Non-pigmented ciliary epithelial cell (primary cell): ENCODE measurements around the gene SNX11.
"Not testable (repeated sequence)": the region's sequence is repeated elsewhere in the genome, so short reads cannot be mapped to it uniquely, and the experiment has no call there.

Experiments used
- DNase-seq: peaks from one replicate; pipeline ENCODE4 v3.0.0-alpha.2; 2010; ENCODE audit warnings: low read depth

Gene SNX11, protein sequence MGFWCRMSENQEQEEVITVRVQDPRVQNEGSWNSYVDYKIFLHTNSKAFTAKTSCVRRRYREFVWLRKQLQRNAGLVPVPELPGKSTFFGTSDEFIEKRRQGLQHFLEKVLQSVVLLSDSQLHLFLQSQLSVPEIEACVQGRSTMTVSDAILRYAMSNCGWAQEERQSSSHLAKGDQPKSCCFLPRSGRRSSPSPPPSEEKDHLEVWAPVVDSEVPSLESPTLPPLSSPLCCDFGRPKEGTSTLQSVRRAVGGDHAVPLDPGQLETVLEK

DNA sequence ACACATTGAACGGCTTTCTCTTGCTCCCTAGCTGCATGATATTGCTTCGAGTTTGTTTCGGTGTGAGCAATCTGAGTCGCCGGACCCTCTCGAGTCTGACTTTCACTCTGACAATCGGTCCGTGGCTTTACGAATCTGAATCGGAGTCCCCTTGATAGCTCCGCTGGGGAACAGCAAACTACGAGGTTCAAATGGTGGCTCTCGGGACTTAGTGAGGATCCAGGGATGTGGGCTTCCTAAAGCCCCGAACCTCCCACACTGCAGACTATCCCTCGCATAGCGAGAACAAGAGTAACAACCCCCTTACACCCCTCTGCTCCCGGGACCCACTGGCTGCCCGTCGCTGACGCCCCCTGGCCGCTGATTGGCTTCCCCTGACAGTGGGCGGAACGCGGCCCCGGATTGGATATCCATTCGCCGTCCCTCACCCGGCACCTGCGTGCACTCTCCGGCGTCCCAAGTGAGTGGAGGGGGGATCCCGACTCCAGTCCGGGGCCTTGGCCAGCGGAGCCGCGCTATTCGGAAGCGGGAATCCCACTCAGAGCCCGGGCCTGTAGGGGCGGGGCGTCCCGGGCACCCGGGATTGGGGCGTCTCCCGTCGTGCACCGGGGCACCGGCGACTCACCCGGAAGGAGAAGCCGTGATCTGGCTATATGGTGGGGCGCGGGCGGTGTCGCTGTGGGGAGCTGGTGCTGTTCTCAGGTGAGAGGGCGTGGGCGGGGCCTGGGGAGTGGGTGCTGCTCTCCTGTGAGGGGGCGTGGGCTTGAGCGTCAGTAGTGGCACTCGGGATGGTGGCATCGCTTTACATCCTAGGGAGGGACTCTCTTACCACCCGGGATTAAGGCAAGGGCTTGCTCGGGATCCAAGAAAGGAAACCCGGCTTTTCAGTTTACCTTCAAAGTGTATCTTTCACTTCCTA lies at the start of gene SNX11:
SNX11 (plus strand) TSS at position 630 of the 919 bp plus-strand sequence. CDS start 4,278 bp downstream, outside the sequence.
- DNase-seq: no peak

DNA sequence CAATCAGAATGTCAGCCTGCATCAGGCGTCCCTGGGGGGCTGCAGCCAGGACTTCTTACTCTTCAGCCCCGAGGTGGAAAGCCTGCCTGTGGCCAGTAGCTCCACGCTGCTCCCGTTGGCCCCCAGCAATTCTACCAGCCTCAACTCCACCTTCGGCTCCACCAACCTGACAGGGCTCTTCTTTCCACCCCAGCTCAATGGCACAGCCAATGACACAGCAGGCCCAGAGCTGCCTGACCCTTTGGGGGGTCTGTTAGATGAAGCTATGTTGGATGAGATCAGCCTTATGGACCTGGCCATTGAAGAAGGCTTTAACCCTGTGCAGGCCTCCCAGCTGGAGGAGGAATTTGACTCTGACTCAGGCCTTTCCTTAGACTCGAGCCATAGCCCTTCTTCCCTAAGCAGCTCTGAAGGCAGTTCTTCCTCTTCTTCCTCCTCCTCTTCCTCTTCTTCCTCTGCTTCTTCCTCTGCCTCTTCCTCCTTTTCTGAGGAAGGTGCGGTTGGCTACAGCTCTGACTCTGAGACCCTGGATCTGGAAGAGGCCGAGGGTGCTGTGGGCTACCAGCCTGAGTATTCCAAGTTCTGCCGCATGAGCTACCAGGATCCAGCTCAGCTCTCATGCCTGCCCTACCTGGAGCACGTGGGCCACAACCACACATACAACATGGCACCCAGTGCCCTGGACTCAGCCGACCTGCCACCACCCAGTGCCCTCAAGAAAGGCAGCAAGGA lies 49.0 kb upstream of the SNX11 start:
- no peak for DNase-seq

DNA sequence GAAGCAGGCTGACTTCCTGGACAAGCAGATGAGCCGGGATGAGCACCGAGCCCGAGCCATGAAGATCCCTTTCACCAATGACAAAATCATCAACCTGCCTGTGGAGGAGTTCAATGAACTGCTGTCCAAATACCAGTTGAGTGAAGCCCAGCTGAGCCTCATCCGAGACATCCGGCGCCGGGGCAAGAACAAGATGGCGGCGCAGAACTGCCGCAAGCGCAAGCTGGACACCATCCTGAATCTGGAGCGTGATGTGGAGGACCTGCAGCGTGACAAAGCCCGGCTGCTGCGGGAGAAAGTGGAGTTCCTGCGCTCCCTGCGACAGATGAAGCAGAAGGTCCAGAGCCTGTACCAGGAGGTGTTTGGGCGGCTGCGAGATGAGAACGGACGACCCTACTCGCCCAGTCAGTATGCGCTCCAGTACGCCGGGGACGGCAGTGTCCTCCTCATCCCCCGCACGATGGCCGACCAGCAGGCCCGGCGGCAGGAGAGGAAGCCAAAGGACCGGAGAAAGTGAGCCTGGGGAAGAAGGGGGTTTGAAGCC lies 48.4 kb upstream of the SNX11 start:
- DNase-seq: no peak

DNA sequence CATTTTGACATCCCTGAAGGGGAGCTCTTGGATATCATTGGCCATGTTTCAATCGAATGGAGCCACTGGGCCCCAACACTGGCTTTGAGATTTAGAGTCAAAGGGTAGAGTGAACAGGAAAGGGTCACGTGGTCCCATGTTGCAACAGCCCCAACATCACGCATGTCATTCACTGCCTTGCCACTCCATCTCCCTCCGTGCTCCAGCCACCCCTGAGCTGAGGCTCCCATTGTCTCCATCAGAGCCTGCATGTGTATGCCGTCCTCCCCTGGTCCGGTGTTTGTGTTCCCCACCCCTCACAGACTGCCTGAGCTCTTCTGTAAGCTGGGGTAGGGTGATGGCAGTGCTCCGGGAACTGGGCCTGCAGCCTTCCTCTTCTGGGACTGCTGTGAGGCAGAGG lies 47.3 kb upstream of the SNX11 start:
- DNase-seq: no peak

DNA sequence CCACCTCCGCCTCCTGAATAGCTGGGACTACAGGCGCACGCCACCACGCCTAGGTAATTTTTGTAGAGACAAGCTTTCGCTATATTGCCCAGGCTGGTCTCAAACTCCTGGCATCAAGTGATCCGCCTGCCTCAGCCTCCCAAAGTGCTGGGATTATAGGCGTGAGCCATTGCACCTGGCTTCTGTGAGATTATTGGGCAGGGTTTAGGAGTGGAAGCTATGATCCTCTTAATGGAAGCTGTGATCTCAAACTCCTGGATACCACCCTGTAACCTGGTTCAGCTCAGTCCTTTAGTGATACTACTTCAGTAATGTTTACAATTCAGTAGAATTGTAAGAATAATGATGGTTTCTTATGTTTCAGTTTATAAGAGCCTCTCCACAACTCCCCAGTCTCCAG lies 45.3 kb upstream of the SNX11 start:
- DNase-seq: no peak

DNA sequence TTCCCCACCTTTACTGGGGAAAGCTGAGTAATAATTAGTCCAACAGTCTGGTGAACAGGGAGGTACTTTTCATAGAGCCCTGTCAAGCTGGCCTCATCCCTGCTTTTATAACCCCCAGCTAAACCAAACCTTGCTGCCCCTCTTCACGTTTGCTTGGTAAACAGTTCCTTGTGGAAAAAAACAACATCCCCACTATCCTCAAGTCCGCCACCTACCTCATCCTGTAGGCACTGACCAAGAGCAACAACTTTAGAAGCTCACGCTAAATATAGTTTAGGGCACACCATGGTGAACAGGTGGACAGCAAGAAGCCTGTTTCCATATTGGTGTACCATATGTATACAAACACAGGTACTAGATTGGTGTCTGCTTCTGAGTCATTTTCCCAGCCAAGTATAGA lies 42.9 kb upstream of the SNX11 start:
- no peak for DNase-seq

DNA sequence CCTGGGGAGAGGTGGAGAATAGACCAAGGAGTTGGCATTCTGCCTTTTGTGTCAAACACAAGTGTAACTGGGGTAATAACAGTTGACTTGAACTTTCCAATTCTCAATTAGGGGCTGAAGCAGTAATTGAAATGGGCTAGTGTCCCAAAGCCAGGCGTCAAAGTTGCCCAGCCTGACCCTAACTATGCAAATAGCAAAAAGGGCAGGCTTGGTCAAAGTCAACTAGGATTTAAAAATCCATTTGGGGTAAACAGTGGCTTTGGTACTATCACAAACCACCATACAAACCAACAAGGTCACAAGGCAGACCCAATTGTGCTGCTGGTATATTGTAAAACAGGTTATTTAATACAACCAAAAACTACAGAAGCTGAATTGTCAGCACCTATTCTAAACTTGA lies 41.4 kb upstream of the SNX11 start:
- DNase-seq: no peak

DNA sequence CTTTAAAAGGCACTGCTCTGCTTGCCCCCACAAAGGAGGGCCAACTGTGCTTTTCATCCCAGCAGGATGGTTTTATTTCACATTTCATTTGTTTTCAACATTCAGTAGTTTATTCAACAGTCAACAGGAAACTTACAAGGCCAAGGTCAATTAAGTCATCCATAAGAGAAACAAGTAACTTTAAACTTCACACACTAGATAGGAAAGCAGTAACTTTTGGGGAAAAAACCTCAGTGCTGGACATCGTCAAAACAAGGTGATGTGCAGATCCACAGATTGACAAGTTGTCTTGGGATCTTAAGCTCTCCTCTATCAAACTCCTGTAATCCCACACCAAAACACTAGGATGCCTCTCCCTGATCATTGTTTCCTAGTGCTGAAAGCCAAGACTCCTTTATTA lies 40.9 kb upstream of the SNX11 start:
- DNase-seq: no peak

DNA sequence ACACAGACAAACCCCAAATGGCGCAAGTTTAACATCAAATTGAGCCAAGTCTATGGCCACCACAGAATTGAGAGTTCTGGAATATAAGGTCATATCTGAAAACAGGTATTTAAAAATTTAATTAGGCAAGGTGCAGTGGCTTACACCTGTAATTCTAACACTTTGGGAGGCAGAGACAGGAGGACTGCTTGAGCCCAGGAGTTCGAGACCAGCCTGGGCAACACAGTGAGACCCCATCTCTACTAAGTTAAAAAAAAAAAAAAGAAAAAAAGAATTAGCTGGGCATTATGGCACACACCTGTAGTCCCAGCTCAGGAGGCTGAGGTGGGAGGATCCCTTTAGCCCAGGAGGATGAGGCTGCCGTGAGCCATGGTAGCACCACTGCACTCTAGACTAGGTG lies 40.3 kb upstream of the SNX11 start:
- DNase-seq: no peak

DNA sequence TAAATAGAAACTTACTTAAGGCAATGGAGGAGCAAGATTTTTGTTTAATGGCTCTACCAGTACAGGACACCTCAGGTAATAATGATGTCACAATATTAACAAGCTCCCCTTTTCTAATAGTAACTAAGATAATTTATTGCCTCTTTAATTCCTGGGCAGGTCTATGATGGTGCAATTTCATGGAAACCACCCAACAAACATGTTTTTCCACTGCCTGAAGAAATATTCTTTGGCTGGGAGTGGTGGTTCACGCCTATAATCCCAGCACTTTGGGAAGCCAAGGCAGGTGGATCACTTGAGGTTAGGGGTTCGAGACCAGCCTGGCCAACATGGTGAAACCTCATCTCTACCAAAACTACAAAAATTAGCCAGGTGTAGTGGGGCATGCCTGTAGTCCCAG lies 39.8 kb upstream of the SNX11 start:
- DNase-seq: not testable (repeated sequence)

DNA sequence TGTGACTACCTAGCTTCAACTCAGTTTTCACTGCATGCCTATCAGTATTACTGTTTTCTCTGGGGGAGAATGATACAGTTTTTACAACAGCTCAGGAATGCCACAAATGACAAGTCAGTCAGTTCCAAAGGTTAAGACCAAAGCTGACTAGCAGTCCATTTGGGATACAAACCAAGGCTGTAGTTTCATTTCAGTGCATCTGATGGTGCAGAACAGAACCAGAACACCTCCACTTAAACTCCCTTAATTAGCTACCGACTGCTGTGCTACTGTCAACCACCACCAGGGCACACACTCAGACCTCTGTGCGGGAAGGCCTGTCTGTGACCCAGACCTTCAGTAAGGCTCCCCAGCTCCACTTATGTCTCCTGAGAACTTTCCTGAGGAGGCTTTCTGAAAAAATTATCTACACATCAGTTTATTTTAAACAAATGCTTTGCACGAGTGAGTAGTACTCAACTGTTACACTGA lies 39.0 kb upstream of the SNX11 start:
- no peak for DNase-seq

DNA sequence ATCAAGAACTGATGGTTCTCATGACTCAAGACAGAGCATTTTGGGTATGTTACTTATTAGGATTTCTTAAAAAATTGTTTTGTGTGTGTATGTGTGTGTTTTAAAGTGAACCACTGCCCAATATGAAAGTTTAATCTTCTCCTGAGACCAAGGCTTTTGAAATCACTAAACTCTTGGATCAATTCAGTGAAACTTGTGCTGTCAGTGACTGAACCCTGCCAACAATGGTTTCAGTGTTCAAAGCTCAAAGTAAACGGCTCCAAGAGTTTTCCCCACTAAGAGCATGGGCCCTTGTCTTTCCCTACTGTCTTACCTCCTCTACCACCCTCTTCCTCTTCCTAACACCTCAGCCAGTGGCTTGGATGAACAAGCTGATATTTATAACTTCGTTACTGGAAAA lies 37.4 kb upstream of the SNX11 start:
- no peak for DNase-seq

DNA sequence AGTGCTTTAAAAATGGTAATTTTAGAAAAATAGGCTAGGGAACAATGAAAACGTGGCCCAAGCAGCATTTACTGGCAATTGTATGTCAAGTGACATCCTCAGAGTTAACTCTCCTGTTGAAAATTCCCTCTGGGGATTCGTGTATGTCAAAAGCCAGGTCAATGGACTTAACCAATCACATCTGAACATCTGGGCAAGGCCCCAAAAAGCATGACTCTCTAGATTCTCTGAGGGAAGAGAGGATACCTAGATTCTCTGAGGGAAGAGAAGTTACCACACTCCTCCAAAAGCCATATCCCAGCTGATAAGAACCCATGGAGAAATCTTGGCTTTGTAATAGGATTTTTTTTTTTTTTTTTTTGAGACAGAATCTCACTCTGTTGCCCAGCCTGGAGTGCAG lies 35.9 kb upstream of the SNX11 start:
- DNase-seq: no peak

DNA sequence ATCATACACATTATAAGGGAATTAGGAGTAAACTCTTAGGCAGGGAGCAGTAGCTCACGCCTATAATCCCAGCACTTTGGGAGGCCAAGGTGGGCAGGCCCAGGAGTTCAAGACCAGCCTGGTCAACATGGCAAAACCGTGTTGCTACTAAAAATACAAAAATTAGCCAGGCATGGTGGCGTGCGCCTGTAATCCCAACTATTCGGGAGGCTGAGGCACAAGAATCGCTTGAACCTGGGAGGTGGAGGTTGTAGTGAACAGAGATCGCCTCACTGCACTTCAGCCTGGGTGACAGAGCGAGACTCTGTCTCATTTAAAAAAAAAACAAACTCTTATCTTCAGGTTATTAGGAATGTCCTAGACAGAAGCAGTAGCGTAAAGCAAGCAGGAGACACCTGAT lies 34.8 kb upstream of the SNX11 start:
- not testable (repeated sequence) for DNase-seq

DNA sequence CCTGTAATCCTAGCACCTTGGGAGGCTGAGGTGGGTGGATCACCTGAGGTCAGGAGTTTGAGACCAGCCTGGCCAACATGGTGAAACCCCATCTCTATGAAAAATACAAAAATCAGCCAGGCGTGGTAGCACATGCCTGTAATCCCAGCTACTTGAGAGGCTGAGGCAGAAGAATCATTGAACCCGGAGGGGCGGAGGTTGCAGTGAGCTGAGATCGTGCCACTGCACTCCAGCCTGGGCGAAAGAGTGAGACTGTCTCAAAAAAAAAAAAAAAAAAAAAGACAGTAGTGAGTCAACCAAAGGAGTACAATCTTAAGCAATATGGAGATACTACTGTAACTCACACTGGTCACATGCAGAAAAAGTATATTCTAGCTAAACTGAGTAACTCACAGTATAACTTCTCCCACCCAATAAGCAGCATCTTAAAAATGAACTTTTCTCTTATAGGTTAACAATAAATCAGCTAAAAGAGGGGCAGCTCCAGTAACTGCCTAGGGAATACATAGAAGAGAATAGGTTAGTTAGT lies 33.9 kb upstream of the SNX11 start:
- not testable (repeated sequence) for DNase-seq

DNA sequence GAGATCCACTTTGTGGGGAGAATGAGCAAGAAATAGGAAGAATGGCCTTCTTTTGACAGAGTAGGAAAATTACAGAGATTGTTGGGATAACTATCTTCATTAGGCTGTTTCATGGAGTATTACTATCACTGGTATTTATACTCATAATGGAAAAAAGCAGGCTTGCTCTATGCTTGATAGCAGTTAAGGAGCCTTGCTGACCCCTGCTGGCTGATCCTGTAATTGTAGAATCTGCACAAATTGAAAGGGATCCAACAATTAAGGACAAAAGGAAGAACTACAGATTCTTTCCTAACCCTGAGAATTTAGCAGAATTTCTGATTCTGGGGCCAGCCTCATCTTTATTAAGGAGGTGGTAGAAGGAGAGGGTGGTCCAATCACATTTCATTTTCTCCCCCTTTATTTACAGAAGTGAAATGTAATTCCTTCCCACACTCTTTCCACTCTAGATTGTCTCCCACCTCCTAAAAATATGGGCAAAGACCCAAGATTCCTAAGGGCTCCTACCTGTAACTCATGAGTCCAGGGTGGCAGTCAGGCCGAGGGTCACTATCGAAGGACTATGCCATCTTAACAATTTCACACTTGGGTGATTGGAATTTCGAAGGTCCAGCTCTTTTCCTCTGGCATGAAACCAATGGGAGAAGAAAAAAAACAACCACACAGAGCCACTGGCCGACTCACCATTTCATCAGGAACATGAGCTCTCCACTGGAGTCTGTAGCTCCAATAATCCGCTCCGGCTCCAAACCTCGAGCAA lies 33.1 kb upstream of the SNX11 start:
- DNase-seq: no peak

DNA sequence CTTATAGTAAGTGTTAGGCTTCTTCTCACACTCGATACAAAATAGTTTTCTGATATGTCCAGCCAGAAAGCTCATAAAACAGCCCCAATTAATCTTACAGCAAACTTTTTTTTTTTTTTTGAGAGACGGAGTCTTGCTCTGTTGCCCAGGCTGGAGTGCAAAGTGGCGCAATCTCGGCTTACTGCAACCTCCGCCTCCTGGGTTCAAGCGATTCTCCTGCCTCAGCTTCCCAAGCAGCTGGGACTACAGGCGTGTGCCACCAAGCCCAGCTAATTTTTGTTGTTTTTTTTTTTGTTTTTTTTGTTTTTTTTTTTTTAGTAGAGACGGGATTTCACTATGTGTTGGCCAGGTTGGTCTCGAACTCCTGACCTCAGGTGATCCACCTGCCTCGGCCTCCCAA lies 30.4 kb upstream of the SNX11 start:
- not testable (repeated sequence) for DNase-seq

DNA sequence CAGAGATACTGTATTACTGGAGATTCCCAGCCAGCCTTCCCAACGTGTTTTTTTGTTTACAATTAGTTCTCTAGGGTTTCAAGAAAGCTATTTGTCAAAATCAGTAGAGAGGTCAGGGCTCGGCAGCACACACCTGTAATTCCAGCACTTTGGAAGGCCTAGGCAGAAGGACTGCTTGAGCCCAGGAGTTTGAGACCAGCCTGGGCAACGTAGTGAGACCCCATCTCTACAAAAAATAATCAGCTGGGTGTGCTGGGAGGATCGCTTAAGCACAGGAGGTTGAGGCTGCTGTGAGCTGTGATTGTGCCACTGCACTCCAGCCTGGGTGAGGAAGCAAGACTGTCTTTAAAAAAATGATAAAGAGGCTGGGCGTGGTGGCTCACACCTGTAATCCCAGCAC lies 25.7 kb upstream of the SNX11 start:
- no peak for DNase-seq

DNA sequence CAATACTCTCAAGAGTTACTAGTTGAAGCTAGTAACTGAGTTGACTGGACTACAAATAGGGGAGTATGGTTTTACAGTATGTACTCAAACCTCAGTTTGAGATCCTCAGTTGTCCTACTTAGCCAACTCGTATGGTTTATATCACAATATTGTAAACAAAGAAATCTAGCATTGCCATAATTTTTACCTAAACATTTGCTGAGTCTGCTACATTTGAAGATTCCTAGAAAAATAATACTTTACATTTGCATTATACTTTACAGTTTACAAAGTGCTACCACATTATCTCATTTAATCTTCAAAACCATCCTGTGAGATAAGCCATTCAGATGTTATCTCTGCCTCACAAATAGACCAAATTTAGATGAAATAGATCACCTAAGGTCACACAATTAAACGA lies 22.6 kb upstream of the SNX11 start:
- no peak for DNase-seq

DNA sequence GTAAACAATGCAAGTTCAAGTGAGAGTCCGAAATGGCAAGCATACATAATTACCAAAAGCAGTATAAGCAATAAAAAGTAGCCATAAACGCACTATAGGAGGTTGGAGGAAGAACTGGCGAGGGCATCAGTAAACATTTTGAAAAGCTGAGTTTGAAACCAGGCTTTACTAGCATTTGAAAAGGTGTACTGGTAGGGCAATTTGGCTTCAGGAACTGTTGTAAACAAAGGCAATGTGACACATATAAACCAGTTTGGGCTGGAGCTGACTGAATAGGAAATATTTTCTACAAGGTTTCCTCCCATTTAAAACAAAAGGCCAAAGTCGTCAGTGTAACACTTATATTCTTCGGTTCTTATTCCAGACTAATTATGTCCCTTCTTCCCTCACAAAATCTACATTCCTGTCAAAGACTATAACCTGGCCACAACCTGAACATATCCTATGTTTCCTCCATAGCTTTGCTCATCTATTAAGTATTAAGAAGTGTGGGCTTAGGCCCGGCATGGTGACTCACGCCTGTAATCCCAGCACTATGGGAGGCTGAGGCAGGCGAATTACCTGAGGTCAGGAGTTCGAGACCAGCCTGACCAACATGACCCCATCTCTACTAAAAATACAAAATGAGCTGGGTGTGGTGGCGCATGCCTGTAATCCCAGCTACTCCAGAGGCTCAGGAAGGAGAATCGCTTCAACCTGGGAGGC lies 14.1 kb upstream of the SNX11 start:
- no peak for DNase-seq

DNA sequence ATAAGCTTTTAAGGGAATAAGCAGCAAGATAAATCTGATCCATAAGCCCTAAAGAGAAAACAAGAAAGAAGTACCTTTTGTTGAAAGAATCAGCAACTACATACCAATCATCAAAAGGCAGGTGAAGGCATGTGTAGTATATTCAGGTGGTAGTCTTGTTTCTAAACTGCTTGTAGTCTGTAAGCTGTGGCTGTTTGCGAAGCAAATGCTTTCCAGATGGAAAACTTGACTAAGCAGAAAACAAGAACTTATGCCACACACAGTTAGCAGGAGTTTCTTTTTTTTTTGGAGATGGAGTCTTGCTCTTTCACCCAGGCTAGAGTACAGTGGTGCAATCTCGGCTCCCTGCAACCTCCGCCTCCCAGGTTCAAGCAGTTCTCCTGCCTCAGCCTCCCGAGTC lies 12.0 kb upstream of the SNX11 start:
- DNase-seq: no peak
